A673 (cell line): Measurements from ENCODE around the gene PYGO2. TPM values are rescaled to one million over a fixed set of nuclear protein-coding genes. Genes with fewer than 3 reads are reported as not detected.

Experiments used
- BruUV-seq: library from RNA; stranded (reverse); fragments of 400-500 nt; replicated peaks from 2 replicates; lab custom pipeline; 2021; lab: Mats Ljungman, UMichigan
- CTCF ChIA-PET: fragments of 300-600 bp; sonication (Branson Sonifier 250); formaldehyde crosslinking; loops from one replicate; lab custom pipeline; 2022; ENCODE audit warnings: antibody characterized with exemption; lab: Charles Lee
- POLR2A ChIA-PET: fragments of 300-600 bp; sonication (Branson Sonifier 250); formaldehyde crosslinking; loops from one replicate; lab custom pipeline; 2022; ENCODE audit warnings: antibody characterized with exemption; ENCODE audit not compliant: low non-redundant PET; lab: Charles Lee
- DNase-seq: peaks from one replicate; pipeline ENCODE4 v3.0.0-alpha.2; 2015; ENCODE audit warnings: low spot score
- H3K27ac ChIP-seq: fragments of 200-600 bp; sonication (generic); 2 replicates; pipeline ENCODE4 v1.5.1; 2016; ENCODE audit warnings: mixed run types, low read depth, mild to moderate bottlenecking, mixed read lengths, antibody characterized with exemption, low read length; ENCODE audit not compliant: poor library complexity, severe bottlenecking
- H3K27me3 ChIP-seq: fragments of 200-600 bp; sonication (generic); replicated peaks from 2 replicates; pipeline ENCODE4 v1.6.1; 2017; ENCODE audit warnings: mixed run types, low read depth, mild to moderate bottlenecking, mixed read lengths, antibody characterized with exemption, low read length; ENCODE audit not compliant: insufficient read depth, poor library complexity
- H3K36me3 ChIP-seq: fragments of 200-600 bp; sonication (generic); 2 replicates; pipeline ENCODE4 v1.6.1; 2016; ENCODE audit warnings: mixed run types, mild to moderate bottlenecking, mixed read lengths, antibody characterized with exemption, low read length; ENCODE audit not compliant: insufficient read depth, poor library complexity, severe bottlenecking
- H3K4me1 ChIP-seq: fragments of 200-600 bp; sonication (generic); 2 replicates; pipeline ENCODE4 v1.6.1; 2017; ENCODE audit warnings: mixed run types, mild to moderate bottlenecking, mixed read lengths, antibody characterized with exemption, low read length; ENCODE audit not compliant: insufficient read depth, poor library complexity, severe bottlenecking
- H3K4me3 ChIP-seq: fragments of 200-600 bp; sonication (generic); 2 replicates; pipeline ENCODE4 v1.5.1; 2016; ENCODE audit warnings: low read depth, mixed run types, mild to moderate bottlenecking, mixed read lengths, low read length; ENCODE audit not compliant: poor library complexity, severe bottlenecking
- H3K9me3 ChIP-seq: fragments of 200-600 bp; sonication (generic); 2 replicates; pipeline ENCODE4 v1.6.1; 2016; ENCODE audit warnings: mixed run types, low read depth, mild to moderate bottlenecking, mixed read lengths, antibody characterized with exemption, low read length; ENCODE audit not compliant: poor library complexity, severe bottlenecking
- EZH2 ChIP-seq: fragments of 200-600 bp; sonication (generic); IDR thresholded peaks from 2 replicates; pipeline ENCODE4 v1.6.1; 2017; ENCODE audit warnings: borderline replicate concordance, low read depth, mild to moderate bottlenecking, mixed read lengths, antibody characterized with exemption, low read length; ENCODE audit not compliant: poor library complexity, severe bottlenecking
- intact Hi-C: fragments of 100-400 bp; cut with micrococcal nuclease; formaldehyde crosslinking; loops from one replicate; pipeline ENCODE4 v1.10.0; 2022; ENCODE audit not compliant: unreplicated experiment
- total RNA-seq: library from RNA; stranded (reverse); gene quantifications from 2 replicates; pipeline ENCODE4 v1.2.3, GENCODE V29; 2021
- TF ChIP-seq, protein P1 (sequence below): fragments of 300-800, 200-600 bp; sonication (generic); conservative IDR thresholded peaks from 2 replicates; pipeline ENCODE4 v1.5.1; 2017; ENCODE audit warnings: low read depth, mild to moderate bottlenecking, antibody characterized with exemption, low read length, moderate library complexity, mixed read lengths

The PYGO2 gene
- total RNA-seq, 1 experiment from 2014 or later: 48.5 TPM

DNA sequence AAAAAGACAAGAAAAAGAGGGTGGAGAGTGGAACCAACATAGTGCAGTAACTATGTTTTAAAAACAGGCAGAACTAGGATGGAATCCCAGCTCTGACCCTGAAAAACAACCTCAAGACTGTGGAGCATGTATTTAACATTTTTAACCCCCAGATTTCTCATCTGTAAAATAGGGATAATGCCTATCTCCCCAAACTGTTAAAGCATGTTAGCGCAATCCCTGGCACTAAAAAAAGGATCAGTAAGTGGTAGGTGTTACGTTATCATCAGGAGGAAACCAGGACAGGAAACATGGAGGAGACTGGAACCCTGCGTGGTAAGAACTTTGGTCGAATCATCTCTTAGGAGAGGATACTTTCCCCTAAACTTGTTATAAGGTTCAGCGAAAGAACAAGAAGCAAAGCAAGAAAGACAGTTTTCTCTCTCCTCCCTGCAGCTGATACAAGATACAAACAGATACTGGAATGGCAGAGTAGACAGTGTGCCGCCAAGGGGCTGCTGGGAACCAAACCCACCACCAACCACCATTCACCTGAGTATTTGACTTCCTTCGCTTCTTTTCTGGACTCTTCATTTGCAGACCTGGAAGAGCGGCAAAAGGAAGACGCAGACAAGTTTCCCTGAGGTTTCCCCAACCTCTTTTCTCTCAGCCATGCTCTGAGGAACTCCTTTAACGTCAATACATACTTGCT lies 991 bp downstream of the PYGO2 start:
- TSS peak; percentile 39 for BruUV-seq
- POLR2A ChIA-PET: no interaction called here
- peak overlapping the region; percentile 97 for H3K4me3 ChIP-seq

DNA sequence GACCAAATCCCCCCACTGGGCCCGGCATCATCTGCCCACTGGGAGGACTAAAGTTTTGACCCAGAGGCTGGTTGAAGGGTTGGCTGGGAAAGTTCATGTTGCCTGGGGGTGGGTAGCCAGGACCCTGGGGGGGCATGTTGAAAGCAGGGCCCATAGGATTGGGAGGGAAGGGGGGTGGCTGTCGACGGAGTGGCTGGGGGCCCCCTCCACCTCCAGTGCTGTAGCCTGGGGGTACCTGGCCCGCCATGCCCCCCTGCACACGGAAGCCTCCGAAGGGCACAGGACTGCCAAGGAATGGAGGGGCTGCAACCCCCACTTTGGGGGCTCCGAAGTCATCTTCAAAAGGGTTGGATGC lies 2.2 kb downstream of the PYGO2 start:
- Histone ChIP-seq H3K27ac (no peak overlapping the region), H3K27me3 (no peaks in the 10 kb centered on the region), H3K4me3 (no peak overlapping the region), H3K36me3 (peaks cover 37% of the 10 kb centered on the region), H3K9me3 (no peaks in the 10 kb centered on the region), H3K4me1 (peaks cover 27% of the 10 kb centered on the region)
- no TSS peak for BruUV-seq
- DNase-seq: no peak
- POLR2A ChIA-PET: no interaction called here
- intact Hi-C loops: no loop called here
- TF ChIP-seq, protein P1, sequence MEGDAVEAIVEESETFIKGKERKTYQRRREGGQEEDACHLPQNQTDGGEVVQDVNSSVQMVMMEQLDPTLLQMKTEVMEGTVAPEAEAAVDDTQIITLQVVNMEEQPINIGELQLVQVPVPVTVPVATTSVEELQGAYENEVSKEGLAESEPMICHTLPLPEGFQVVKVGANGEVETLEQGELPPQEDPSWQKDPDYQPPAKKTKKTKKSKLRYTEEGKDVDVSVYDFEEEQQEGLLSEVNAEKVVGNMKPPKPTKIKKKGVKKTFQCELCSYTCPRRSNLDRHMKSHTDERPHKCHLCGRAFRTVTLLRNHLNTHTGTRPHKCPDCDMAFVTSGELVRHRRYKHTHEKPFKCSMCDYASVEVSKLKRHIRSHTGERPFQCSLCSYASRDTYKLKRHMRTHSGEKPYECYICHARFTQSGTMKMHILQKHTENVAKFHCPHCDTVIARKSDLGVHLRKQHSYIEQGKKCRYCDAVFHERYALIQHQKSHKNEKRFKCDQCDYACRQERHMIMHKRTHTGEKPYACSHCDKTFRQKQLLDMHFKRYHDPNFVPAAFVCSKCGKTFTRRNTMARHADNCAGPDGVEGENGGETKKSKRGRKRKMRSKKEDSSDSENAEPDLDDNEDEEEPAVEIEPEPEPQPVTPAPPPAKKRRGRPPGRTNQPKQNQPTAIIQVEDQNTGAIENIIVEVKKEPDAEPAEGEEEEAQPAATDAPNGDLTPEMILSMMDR: no peak
- TF ChIP-seq EZH2: no peak
- CTCF ChIA-PET: interaction anchor here (0.6 kb wide), 1 partner anchor 40 kb away, joined by 4 read pairs; no protein-coding TSS in a partner anchor

More for the DNA sequence above, 991 bp downstream of the PYGO2 start:
- H3K36me3 ChIP-seq: peaks cover 48% of the 10 kb centered on the region
- H3K27me3 ChIP-seq: no peaks in the 10 kb centered on the region
- peak overlapping the region; percentile 99 for H3K27ac ChIP-seq
- H3K9me3 ChIP-seq: no peaks in the 10 kb centered on the region
- CTCF ChIA-PET: interaction anchor here (1.1 kb wide), 1 partner anchor 13 kb away, joined by 4 read pairs; no protein-coding TSS in a partner anchor
- peaks cover 22% of the 10 kb centered on the region for H3K4me1 ChIP-seq
- DNase-seq: no peak
- intact Hi-C loops: loop anchor here (5.0 kb wide), 2 partner anchors 37 to 102 kb away; partner anchors contain the start of gene EFNA4
- TF ChIP-seq, protein P1: no peak

DNA sequence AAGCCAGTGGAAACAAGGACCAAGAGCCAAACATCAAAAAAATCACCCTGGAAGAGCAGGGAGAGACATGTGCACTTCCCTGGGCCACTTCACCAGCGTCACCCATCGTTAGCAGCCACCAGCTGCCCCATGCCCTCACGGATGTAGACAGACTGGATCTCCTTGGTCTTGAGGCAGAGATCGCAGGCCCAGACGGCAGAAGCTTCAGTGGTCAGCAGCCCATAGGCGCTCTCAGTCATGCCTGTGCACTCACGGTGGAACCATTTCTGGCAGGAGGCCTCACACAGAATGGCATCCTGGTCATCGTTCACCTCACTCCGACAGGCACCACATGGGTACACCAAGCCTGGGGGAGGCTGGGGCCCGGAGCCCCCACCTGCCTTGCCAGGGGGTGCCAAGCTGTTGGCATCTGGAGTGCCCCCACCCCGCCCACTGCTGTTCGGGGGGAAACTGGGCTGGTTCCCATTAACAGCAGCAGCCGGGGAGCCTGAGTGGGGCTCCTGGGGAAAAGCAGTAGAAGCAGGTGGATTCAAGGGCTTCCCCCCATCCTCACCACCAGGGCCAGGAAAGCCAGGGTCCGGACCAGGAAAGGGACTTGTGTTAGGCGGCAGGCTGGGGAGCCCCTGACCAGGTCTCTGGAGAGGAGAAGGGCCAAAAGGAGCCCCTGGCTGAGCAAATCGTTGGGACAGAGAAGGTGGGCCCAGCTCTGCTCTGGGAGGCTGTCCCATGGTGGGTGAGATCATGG lies 2.7 kb downstream of the PYGO2 start:
- intact Hi-C loops: no loop called here

More for the DNA sequence above, 2.7 kb downstream of the PYGO2 start:
- ChIA-PET POLR2A (no interaction called here), CTCF (no interaction called here)
- no peaks in the 10 kb centered on the region for H3K27me3 ChIP-seq
- DNase-seq: no peak
- no peak overlapping the region for H3K27ac ChIP-seq
- TF ChIP-seq, protein P1: no peak
- no peak for TF ChIP-seq EZH2
- BruUV-seq: no TSS peak
- no peak overlapping the region for H3K4me3 ChIP-seq
- H3K4me1 ChIP-seq: peaks cover 27% of the 10 kb centered on the region
- no peaks in the 10 kb centered on the region for H3K9me3 ChIP-seq
- H3K36me3 ChIP-seq: peaks cover 33% of the 10 kb centered on the region
